HG03066 (cell line): ENCODE results near the gene SGSM1.
"Not testable (repeated sequence)": the region's sequence is repeated elsewhere in the genome, so short reads cannot be mapped to it uniquely, and the experiment has no call there.

ENCODE experiments used
- ATAC-seq: cut with Tn5 transposase; IDR thresholded peaks from one replicate; pipeline ENCODE4 v1.9.1; 2021; ENCODE audit warnings: low read depth; ENCODE audit not compliant: unreplicated experiment

Gene SGSM1

DNA sequence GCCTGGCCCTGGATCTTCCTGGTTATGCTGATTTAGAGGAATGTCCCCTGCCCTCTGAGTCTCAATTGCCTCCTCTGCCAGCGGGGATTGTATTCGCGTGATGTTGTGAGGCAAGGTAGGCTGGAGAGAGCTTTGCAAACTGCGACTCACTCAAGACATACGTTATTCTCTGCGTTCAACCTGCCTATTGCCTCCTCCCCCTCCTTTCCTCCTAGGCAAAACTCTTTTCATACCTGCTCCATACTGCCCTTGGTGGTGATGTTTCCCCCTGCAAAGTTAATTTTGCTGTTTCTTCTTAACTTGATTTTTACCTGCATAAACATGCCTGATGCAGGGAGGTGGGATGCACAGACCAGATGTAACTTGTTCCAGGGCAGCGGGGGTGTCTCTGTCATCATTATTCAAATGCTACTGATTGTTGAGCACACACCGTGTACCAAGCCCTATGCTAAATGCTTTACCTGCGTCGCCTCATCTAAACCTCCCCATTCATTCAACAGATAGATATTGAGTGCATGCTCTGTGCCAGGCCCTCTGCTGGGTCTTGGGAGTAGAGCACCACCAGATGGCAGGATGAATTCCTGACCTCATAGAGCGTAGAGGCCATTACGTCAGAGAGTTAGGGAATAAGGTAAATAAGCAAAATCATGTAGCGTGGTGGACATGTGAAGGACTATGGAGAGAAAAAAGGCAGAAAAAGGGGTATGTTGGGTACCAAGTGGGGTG lies 29.0 kb downstream of the SGSM1 start:
- ATAC-seq: no peak

DNA sequence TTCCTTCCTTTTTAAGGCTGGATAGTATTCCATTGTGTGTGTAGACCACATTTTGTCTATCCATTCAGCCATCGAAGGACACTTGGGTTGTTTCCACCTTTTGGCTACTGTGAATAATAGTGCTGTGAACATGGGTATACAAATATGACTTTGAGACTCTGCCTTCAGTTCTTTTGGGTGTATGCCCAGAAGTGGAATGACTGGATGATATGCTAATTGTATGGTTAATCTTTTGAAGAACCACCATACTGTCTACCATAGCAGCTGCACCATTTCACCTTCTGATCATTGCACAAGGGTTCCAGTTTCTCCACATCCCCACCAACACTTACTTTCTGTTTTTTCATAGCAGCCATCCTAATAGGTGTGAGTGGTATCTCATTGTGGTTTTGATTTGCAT lies 30.3 kb downstream of the SGSM1 start:
- no peak for ATAC-seq

DNA sequence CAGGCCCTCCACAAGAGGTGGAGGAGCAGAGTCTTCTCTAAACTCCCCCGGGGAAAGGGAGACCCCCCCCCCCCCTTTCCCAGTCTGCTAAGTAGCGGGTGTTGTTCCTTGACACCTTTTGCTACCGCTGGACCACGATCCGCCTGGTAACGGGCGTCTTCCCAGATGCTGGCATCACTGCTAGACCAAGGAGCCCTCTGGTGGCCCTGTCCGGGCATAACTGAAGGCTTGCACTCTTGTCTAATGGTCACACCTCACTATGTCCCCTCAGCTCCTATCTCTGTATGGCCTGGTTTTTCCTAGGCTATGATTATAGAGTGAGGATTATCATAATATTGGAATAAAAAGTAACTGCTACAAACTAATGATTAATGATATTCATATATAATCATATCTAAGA lies 31.5 kb downstream of the SGSM1 start:
- ATAC-seq: not testable (repeated sequence)

- no peak for ATAC-seq
These were observed 35.2 kb downstream of the SGSM1 start for GRCh38 chr22:24841261-24841660.

- no peak for ATAC-seq
These were observed 37.0 kb downstream of the SGSM1 start for GRCh38 chr22:24843048-24843447.

- no peak for ATAC-seq
These were observed 39.3 kb downstream of the SGSM1 start for GRCh38 chr22:24845041-24845898.

DNA sequence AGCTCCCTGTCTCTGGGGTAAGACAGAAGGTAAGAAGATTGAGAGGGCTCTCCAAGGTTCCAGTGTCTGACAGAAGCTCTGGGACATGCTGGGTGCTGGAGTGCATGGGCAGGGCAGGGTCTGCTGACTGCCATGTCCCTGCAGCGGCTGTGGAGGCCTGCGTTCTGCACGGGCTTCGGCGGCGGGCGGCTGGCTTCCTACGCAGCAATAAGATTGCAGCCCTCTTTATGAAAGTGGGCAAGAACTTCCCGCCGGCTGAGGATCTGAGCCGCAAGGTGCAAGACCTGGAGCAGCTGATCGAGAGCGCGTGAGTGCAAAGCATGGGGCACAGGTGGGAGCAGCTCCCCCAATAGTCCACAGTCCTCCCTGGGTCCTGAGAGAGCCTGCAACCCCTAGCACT lies 41.5 kb downstream of the SGSM1 start:
- ATAC-seq: no peak

DNA sequence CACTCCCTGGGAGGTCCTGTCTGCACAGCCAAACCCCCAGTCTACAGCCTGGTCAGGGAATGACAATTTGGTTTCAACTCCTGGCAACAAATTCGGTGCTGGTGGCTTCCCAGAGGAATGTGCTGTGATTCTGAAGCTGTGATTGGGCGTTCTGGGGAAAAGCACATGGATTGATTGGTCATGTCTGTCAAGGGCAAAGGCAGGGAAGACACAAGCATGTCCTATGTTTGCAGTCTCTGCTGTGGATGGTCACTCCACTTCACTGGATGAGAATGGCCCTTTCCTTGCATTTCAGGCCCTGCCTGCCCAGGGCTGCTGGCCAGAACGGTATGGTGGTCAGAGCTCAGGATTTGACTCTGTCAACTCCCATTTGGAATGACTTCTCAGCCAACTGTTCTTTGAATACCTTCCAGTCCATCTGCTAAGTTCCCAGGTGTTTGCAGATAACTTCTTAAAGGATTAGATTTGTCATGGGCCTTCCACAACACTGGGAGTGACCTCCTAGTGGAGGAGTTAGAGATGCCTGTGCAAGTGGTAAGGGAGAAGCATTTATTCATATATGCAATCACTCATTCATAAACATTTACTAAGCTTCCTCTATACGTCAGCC lies 42.7 kb downstream of the SGSM1 start:
- no peak for ATAC-seq

DNA sequence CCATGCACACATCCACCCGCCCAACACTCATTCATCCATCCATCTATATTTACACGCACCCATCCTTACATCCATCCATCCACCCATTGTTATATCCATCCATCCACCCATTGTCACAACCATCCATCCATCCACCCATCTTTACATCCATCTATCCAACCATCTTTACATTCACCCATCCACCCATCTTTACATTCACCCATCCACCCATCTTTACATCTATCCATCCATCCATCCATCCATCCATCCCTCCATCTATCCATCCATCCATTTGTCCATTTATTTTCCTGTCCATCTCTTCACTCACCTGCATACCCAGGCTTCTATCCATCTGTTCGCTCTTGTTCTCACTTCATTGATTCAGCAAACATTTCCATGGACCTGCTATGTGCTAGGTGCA lies 49.8 kb downstream of the SGSM1 start:
- no peak for ATAC-seq

- ATAC-seq: no peak
These were observed 51.6 kb downstream of the SGSM1 start for GRCh38 chr22:24857576-24857975.

- ATAC-seq: no peak
These were observed 53.6 kb downstream of the SGSM1 start for GRCh38 chr22:24859587-24859986.

GRCh38 chr22:24865508-24865907 lies 59.5 kb downstream of the SGSM1 start:
- ATAC-seq: no peak

- ATAC-seq: no peak
These were observed 61.5 kb downstream of the SGSM1 start for GRCh38 chr22:24867323-24868022.

- no peak for ATAC-seq
These were observed 63.0 kb downstream of the SGSM1 start for GRCh38 chr22:24868979-24869378.

- no peak for ATAC-seq
These were observed 65.7 kb downstream of the SGSM1 start for GRCh38 chr22:24871611-24872205.

GRCh38 chr22:24873226-24873625 lies 67.2 kb downstream of the SGSM1 start:
- ATAC-seq: no peak

GRCh38 chr22:24875862-24876506 lies 70.0 kb downstream of the SGSM1 start:
- ATAC-seq: no peak

DNA sequence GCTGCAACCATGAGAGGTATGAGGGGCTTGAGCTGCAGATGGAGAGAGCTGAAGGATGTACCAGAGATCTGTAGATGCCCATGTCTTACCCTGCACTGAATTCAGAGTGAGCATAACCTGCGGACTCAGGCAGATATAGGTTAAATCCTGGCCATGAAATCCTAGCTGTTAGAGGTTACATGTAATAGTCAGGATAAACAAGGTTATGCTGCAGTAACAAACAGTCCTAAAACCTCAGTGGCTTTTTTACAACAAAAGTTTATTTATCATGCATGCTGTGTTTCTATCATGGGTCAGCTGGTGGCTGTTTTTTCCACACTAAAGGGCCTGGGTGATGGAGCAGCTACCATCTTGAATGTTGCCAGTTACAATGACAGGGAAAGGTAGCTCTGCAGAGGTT lies 70.7 kb downstream of the SGSM1 start:
- ATAC-seq: no peak

DNA sequence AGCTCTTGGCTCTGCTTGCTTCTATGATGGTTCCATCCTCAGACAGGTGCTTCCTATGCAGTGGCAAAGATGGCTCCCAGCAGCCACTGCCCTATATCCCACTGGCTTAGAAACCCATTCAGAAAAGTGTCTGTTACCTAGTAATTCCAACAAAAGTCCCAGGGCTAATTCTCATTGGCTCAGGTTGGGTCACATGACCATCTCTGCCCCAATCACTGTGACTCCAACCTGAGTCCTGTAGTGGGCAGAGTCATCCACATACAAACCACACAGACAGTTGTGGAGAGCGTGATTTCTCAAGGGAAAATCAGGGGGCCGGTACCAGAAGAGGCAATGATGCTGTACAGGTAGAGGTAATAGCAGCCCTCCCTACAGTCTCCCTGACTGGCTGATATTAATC lies 73.0 kb downstream of the SGSM1 start:
- ATAC-seq: no peak

- ATAC-seq: no peak
These were observed 77.4 kb downstream of the SGSM1 start for GRCh38 chr22:24883432-24883831.
